Activated CD4-positive, alpha-beta T cell treated with anti-CD3 and anti-CD28 coated beads for 48 hours (primary cell): ENCODE data around the gene ATP11A.

ENCODE experiments used
- DNase-seq: peaks from one replicate; pipeline ENCODE4 v3.0.0-alpha.2; 2020

The ATP11A gene

GRCh38 chr13:112711528-112712265 lies 21.9 kb downstream of the ATP11A start:
- peak; percentile 25 for DNase-seq

DNA sequence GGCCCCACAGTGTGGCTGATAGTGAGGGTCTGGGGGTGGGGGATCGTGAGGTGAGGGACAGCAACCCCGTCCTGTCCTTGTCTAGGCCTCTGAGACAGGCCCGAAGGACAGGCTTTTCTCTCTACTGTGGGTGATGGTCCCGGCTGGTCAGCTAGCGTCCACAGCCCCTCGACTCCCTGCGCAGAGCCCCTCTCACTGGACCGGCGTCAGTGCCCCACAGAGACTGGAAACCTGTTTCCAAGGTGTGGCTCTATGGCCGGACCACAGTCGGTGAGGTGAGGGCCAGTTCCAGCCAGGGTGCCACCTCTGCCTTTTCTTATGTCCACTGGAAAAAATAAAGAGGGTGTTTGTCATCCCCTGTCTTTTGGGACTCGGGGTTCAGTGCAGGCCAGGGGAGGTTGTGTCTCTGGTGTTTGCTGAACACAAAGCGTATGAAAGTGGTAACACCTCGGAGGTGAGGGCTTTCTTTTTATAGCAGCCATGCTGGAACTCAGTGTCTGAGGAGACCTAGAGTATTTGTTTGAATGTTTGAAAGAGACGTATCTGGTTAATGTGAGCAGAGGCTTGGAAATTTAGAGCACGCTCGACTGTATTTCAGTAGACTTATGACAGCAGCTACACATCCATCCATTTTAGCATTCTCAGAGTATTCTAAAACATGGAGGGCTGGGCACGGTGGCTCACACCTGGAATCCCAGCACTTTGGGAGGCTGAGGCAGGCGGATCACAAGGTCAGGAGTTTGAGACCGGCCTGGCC lies 22.8 kb downstream of the ATP11A start:
- DNase-seq, result no peak

DNA sequence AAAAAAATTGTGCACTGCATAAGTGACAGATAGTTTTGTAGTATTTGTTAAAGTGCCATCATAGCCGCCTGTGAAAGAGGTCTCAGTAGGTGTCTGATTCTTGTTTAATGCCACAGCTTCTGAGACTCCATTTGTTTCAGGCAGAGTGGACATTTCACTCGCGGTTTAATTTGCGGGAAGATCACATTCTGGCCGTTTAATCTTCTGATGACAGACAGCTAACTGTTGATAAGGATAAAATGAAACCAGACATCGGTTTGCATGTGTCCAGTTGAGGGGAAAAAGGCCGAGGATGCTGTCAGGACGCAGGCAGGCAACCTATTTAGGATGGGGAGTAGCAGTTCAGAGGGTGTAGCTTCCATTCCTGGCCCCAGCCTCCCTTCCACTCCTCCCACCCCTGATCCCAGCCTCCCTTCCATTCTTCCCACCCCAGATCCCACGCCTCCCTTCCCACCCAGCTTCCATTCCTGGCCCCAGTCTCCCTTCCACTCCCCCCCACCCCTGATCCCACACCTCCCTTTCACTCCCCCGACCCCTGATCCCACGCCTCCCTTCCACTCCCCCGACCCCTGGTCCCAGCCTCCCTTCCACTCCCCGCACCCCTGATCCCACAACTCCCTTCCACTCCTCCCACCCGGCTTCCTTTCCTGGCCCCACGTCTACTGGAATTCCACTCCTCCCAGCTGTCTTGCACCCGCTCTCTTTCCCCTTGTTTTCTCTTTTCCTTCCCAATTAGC lies 23.8 kb downstream of the ATP11A start:
- DNase-seq, result no peak

DNA sequence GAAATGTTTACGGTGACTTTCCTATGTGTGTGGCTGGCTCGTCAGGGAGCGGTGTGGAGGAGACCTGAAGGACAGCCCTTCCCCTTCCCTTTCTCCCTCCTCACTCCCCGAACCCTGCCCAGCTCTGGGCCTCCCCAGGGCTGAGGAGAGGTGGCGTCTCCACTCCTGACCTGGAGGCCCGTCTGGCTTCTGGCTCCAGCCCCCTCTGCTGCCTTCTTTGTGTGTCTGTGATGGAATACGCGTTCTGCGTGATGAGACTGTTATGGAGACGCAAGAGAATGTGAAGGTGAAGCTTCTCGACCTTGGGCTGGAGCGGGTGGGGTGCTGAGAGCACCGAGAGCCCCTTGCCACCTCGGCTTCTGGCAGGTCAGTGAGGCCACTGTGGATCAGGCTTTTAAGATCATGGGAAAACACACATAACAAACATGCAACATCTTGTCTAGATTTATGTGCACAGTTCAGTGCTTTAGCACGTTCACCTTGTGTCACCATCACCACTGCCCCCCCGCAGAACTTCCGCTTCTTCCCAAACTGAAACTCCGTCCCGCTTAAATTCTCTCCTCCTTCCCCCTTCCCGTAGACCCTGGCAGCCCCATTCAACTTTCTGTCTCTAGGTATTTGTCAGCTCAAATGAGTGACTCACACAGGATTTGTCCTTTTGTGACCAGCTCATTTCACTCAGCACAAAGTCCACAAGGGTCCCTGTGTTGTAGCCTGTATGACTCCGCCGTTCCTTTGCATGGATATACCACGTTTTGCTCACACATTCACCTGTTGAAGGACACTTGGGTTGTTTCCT lies 24.7 kb downstream of the ATP11A start:
- no peak for DNase-seq

DNA sequence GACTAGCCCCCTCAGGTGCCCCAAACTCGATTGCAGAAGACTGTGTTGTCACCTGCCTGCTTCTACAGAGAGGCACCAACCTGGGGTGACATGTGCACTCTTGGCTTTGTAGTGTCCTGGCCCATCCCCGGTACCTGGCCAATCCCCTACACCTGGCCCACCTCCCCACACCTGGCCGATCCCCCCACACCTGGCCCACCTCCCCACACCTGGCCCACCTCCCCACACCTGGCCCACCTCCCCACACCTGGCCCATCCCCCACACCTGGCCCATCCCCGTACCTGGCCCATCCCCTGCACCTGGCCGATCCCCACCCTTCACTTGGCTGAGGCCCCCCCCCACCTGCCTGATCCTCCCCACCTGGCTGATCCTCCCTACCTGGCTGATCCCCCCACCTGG lies 25.4 kb downstream of the ATP11A start:
- no peak for DNase-seq

DNA sequence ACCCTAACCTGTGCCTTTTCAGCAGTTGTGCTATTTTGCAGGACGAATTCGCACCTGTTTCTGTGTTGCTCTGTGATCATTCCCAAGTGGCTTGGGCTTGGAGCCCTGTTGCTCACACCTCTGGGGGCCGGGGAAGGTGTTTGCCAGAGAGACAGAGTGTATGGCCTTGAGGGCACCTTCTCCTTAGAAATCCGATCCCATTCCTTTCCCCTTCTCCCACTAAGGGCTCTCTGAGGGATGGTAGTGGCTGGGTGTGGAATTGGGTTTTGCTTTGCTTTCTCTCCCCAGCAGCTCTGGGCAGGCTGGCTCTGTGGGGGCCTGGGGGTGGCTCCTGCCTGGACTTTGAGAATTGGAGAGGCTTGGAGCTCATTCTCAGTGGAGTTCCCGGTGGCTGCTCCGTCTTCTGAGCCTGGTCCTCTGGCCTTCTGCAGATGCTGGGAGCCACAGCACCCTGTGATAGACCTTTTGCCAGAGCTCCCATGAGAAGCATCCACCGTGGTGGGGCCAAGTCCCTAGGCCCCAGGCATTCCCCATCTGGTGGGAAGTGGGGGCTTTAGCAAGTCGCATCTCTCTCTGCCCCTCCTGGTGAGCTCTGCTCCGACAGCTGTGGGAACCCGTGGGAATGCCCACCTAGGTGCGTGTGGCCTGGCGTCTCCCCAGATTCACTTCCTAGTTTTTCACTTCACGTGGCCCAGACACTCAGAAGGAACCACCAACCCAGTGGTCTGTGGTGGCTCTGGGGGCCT lies 26.1 kb downstream of the ATP11A start:
- DNase-seq, result no peak

GRCh38 chr13:112716461-112716820 lies 26.6 kb downstream of the ATP11A start:
- no peak for DNase-seq

DNA sequence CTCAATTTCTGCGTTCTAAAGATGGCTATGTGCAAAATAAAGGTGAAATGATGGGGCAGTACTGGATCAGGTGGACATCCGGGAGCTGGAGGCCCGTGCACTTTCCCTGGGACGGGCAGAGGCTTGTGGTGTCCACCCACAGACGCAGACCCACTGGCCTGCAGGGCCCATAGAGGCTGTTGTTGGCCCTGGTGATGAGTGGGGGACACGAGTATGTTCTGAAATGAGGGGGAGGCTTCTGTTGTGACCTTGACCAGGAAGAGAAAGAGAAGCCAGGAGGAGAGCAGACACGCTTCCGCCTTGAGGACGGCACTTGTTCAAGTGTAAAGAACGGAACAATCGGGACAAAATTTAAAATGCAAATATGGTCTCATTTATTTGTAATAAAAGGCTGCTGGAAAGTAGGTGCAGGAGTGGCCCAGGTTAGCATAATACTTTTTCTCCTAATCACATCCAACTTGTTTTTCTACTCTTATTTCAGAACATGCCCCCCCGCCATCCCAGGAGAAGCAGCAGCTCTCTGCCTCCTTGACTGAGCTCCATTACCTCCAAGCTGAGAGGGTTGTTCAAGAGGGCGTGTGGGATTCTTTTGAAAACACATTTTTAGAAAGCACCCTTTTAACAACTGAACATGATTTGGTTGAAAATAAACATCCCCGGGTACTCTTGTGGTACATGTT lies 27.1 kb downstream of the ATP11A start:
- DNase-seq, result no peak

DNA sequence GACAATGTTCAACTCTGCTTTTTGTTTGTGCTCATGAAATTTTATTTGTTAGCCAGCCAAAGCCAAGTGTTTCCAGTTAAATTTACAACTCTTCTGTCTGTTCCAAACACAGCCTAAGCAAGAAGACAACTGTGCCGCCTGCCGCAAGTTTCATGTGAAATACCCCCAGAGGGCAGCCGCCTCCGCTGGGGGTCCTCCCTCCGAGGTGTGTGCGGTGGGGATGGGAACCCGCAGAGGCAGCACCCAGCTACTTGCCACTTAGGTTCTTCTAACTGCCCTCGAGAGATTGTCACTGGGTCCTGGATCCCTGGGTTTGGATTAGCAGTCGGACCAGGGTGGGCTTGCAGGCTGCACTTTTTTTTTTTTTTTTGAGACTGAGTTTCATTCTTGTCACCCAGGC lies 28.5 kb downstream of the ATP11A start:
- no peak for DNase-seq

- no peak for DNase-seq
Measured at GRCh38 chr13:112719016-112719415, 29.2 kb downstream of the ATP11A start.

- no peak for DNase-seq
Measured at GRCh38 chr13:112719556-112719955, 29.7 kb downstream of the ATP11A start.

DNA sequence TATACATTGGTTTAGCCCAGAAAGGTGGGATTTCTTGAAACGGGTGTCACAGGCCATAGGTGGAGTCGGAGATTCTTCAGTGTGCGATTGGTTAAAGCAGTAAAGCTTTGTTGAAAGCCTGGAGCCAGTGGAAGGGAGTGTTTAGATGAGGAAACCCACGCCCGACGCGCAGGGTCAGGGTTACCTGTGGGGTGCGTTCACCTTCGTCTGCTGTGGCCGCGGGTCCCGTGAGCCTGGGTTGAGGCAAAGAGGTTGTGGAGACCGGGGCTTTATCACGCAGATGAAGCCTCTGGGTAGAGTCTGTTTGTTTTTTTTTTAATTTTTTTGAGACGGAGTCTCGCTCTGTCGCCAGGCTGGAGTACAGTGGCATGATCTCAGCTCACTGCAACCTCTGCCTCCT lies 30.4 kb downstream of the ATP11A start:
- no peak for DNase-seq

DNA sequence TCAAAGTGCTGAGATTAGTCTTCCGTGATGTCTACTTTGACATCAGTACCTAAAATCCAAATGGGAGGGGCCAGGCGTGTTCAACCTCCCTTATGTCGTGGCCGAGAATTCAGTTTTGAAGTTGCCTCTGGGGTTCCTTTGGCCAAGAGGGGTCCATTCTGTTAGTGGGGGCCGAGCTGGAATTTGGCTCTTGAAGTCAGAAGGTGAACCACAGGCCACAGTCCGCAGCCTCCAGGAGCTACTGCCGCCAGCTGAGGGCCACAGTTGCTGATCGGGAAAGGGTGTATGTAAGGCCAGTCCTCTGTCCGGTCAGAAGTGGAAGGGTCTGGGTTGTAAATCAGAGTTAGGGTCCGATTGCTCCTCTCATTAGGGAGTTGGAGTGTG lies 31.0 kb downstream of the ATP11A start:
- DNase-seq, result no peak

- DNase-seq, result no peak
Measured at GRCh38 chr13:112721198-112722104, 31.6 kb downstream of the ATP11A start.

- DNase-seq, result no peak
Measured at GRCh38 chr13:112722433-112723263, 32.8 kb downstream of the ATP11A start.

DNA sequence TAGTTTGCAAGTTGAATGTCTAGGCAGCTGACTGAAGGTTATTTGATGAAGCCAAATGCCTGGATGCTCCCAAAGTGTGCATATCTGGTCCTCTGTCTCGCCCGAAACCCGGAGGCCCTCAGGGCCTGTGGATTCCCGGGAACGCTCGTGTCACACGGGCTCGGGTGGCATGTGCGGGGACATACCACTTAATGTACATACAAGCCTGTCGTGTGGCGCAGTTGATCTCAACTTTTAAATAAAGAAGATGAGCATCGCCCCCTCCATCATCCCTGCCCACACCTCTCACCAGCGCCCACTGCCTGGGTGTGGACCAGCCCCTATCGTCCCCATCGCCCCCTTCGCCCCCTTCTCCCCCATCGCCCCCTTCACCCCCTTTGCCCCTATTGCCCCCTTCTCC lies 33.9 kb downstream of the ATP11A start:
- no peak for DNase-seq

DNA sequence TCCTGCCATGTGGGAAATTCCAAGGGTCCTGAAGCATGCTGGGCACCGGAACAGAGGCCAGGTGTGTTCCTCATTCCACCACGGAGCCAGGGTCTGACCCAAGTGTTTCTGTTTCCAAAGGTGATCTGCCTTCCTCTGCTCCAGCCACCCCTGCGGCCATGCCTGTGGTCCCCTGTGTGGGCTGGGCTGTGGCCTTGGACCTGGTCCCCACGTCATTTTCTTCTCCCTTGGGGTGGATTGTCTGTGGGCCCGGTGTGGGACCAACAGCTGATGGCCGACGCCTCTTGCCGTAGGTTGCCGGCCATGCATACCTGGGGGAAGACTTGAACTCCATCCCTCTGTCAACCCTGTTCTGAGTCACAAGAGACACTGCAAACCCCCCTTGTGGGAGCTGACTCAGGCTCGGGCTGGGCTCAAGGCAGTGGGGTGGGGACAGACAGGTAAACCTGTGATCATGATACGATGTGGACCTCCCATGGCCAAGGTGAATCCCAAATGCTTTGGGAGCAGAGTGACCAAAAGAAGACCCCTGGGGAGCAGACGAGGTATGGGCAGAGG lies 35.0 kb downstream of the ATP11A start:
- DNase-seq, result no peak

DNA sequence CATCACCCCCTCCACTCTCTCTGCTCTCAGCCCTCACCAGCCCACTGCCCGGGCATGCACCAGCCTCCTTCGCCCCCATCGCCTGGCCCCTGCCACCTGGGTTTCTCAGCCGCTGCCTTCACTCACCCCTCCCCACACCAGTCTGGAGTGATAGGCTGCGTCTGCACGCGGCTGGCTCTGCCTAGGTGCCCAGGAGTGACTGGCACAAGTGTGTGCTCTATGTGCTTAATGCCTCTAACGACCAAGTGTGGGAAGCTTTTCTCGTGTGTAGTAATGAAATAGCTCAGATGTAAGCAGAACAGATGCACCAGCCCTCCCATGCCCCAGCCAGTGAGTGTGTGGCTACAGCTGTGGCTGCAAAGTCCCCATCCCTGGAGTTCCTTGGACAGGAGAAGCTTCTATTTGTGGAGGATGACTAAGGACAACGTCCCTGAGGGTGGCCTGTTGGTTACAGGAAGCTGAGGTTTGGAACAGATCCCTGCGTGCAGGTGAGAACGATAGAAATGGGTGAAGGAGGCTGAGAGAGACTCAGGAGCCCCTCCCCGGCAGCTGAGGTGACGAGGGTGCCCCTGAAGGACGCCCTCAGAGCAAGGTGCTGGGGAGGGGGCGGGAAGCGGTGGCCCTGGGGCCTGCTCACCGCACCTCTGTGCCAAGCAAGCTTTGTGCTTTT lies 35.6 kb downstream of the ATP11A start:
- peak; percentile 16 for DNase-seq
